GM04504 (cell line): ENCODE results near the gene UBE2V1.
"Not testable (repeated sequence)": the region's sequence is repeated elsewhere in the genome, so short reads cannot be mapped to it uniquely, and the experiment has no call there.

Source experiments
- DNase-seq: peaks from one replicate; pipeline ENCODE4 v3.0.0-alpha.2; 2012; ENCODE audit warnings: low read depth

UBE2V1 gene

GRCh38 chr20:50094522-50094921, 18.4 kb downstream of the UBE2V1 start:
- DNase-seq, result no peak

DNA sequence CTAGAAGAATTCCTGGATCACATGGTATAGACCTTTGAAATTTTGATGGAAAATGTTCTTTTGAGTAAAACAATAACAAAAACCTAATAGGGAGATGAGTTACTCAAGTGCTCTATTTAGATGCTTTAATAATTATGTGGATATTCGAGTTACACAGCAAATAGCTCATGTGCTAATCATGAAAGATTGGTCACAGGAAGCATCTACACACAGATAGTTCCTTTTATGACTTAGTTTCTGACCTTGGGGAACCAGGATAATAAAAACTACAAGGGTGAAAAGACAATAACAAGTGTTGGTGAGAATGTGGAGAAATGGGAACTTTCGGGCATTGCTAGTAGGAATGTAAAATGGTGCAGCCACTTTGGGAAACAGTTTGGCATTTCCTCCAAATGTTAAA, 19.7 kb downstream of the UBE2V1 start:
- no peak for DNase-seq

- no peak for DNase-seq
Observed at GRCh38 chr20:50092436-50092835, 20.5 kb downstream of the UBE2V1 start.

DNA sequence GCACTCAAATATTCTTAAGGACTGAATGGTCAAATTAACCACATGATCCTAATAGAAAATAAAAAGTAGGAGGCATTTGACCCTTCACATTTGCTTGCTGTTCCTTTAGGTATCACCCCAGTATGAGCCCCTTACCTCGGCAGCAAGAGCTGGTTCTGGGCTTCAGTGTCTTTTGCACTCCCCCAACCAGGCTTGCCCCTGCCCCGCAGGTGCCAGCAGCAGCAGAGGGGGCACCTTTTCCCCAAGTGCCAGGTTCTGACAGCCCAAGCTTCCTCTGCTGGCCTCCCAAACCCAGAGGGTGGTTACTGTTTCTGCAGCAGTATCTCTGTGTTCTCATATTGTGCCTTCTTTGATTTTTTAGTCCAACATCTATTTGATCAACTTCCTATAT, 23.2 kb downstream of the UBE2V1 start:
- DNase-seq, result no peak

- no peak for DNase-seq
Observed at GRCh38 chr20:50089140-50089786, 23.7 kb downstream of the UBE2V1 start.

DNA sequence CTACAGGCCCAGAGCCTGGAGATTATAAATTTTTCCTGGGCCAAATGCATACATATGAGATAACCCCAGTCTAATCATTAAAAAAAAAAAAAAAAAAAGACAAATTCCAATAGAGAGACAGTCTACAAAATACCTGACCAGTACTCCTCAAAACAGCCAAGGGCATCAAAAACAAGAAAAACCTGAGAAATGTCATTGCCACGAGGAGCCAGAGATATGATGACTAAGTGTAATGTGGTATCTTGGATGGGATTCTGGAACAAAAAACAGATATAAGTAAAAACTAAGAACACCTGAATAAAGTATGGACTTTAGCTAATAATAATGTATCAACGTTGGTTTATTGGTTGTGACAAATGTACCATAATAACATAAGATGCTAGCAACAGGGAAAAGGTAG, 24.9 kb downstream of the UBE2V1 start:
- DNase-seq, result no peak

DNA sequence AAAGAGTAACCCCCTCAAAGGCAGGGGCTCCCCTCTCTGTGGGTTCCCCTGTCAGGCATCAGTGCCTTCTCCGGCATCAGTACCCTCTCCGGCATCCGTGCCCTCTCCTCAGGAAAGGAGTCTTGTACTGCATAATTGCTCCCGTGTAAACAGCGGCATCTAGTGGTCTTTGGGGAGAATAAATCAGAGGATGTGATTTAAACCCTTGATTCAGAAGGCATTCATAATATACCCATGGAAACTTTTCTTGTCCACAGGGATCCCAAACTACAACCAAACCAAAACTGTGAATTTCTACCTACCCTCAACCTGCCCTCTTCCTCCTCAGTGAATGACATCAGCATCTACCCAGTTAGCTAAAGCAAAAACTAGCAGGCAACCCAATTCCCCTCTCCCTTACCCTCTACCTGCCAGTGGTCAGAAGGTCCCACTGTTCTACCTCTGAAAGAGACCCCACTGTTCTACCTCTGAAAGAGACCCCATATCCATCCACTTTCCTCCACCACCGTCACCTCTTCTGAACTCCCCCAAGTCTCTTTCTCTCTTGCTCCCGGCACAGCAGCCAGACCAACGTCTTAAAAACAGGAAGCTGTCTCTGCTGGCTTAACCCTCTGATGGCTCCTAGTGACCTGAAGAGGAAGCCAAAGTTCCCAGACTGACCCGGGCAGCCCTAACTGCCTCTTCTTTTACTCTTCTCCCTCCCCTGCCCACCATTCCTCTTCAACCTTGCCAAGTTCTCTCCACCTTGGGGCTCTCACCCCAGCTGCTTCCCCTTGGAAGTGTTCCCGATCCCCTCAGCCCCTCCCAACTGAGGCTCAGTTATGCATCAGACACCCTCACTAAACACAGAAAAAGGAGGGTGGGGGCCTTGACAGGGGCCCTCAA, 27.2 kb downstream of the UBE2V1 start:
- DNase-seq, result no peak

GRCh38 chr20:50085146-50085480, 27.8 kb downstream of the UBE2V1 start:
- DNase-seq, result no peak

DNA sequence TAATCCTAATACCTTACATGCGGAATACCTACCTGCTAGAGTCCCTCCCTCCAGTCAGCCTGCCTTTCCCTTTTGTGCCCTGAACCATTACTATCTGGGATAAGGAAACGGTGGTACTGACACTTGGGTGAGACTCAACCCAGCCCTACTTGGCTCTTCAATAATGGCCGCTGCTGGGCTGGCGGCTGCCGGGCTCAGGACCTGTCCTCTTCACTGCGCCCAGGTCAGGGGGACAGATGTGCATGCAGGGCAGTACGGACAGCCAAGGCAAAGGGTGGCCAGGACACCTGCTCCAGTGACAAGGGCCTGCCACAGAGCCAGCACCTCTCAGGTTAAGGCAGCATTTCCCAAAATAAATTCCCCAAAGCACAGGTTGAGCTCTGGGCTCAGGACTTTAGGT, 29.9 kb downstream of the UBE2V1 start:
- no peak for DNase-seq

DNA sequence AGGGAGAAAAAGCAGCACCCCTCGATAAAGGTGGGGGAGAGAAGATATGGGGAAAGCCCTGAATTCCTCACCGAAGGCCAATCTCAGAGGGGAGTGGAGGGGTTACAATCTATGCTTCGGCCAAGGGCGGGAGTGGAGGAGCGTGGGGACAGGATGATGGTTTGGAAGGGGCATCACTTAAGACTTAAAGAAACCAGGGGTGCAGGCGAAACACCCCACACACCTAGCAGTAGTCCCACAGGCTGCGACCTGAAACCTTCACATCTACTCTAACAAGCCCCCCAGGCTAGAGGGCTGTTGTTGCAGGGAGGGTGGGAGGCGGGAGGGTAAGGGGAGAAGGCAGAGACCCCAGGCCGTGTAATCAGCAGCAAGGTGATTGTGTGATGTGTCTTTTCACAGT, 30.9 kb downstream of the UBE2V1 start:
- DNase-seq, result not testable (repeated sequence)

GRCh38 chr20:50077818-50078601, 34.9 kb downstream of the UBE2V1 start:
- no peak for DNase-seq

DNA sequence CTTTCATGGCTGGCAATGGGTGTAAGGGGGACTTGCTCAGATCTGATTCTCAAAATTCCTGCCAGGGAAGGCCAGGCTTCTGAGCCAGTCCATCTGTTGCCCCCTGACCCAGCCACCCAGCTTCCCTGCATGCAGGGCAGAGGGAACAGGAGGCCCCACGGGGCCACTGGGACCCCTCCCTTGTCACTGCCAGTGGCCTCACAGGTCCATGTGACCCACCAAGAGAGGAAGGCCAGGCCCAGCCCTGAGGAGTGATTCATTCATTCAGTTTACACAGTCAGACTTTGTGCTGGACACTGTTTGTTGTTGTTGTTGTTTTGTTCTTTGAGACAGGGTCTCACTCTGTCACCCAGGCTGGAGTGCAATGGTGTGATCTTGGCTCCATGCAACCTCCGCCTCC, 39.5 kb downstream of the UBE2V1 start:
- no peak for DNase-seq

DNA sequence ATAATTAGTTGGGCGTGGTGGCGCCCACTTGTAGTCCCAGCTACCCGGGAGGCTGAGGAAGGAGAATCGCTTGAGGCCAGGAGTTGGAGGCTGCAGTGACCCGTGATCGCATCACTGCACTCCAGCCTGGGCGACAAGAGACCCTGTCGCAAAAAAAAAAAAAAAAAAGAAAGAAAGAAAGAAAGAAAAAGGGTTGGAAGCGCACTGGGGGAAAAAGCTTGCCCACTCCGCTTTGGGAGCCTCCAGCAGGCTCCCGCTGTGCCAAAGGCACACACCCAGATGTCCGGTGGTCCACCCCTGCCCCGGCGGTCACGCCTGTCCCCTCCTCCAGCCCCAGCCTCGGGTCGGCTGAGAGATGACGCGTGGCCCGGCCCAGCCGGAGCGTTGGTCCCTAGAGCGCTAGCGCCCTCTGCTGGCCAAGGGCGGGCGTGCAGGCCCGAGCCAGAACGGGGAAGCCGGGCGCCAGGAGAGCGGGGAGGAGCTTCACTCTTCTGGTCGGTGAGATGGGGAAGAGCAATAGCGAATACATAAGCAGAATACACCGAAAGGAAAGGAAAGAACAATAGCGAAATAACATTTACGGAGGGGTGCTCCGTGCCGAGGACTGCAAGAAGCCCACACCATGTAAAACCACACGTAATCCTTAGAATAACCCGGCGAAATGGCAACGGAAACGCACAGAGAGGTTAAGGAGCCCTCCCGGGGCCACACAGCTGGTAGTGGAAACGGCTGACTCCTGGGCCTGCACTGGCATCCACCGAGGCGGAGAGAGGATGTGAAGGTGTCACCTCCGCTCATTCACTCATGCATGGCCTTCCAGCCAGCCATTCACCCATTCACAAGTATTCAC, 41.7 kb downstream of the UBE2V1 start:
- DNase-seq, result peak; percentile 55

DNA sequence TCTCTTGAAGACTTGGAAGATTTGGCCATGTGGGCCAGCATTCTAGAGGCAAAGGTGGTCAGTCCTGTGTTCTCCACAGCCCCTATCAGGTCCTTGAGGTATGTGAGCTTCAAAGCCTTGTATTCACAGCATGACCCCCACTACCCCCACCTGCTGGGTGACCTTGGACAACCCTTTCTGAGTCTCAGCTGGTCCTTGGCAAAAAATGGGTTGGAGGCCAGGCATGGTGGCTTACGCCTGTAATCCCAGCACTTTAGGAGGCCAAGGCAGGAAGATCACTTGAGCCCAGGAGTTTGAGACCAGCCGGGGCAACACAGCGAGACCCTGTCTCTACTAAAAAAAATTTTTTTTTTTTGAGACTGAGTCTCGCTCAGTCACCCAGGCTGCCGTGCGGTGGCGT, 42.6 kb downstream of the UBE2V1 start:
- no peak for DNase-seq

- DNase-seq, result no peak
Observed at GRCh38 chr20:50068041-50068651, 44.8 kb downstream of the UBE2V1 start.

- DNase-seq, result no peak
Observed at GRCh38 chr20:50067461-50067860, 45.5 kb downstream of the UBE2V1 start.

- DNase-seq, result no peak
Observed at GRCh38 chr20:50067018-50067417, 45.9 kb downstream of the UBE2V1 start.

- DNase-seq, result no peak
Observed at GRCh38 chr20:50066161-50066834, 46.7 kb downstream of the UBE2V1 start.

GRCh38 chr20:50065325-50065615, 47.7 kb downstream of the UBE2V1 start:
- DNase-seq, result no peak

GRCh38 chr20:50063763-50064162, 49.2 kb downstream of the UBE2V1 start:
- not testable (repeated sequence) for DNase-seq
